Fibroblast of the aortic adventitia (primary cell): ENCODE measurements around the gene STK38. TPM values are rescaled to one million over a fixed set of nuclear protein-coding genes. Genes with fewer than 3 reads are reported as not detected.

Experiments used
- DNase-seq: peaks from one replicate; pipeline ENCODE4 v3.0.0-alpha.2; 2010; ENCODE audit warnings: low read depth
- H3K4me3 ChIP-seq: 2 replicates; pipeline ENCODE4 v1.5.1; 2011; ENCODE audit warnings: low read depth, mild to moderate bottlenecking, control low read depth, low read length, moderate library complexity
- total RNA-seq: library from RNA; depleted of rRNA; stranded (reverse); fragments of >200 nt; gene quantifications from 2 replicates; pipeline ENCODE4 v1.2.3, GENCODE V29; 2012; ENCODE audit warnings: low replicate concordance
- TF ChIP-seq, protein P1 (sequence below): IDR thresholded peaks from 2 replicates; pipeline ENCODE4 v1.5.1; 2011; ENCODE audit warnings: mild to moderate bottlenecking, low read length, control low read depth, inconsistent platforms; ENCODE audit not compliant: insufficient read depth

Gene STK38
- total RNA-seq, 1 donor: 34.3 TPM

DNA sequence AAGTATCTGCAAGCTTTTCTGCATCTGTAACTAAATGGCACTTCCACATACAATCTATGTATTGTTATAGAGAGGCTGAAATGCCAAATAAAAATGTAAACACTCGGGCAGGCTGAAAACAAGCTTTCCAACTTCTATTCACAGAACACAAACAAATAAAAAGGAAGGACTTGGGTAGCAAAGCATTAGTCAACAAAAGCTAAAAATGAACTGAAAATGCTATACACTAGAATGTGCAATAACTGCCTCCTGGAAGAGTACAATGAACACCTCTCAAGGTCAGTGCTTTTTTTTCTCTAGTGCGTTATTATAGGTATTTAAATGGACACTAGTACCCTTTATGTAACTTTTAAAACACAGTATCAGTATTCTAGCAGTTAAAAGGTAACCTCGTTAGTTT is 31.4 kb downstream of the STK38 start:
- no peak overlapping the region for H3K4me3 ChIP-seq
- no peak for DNase-seq
- TF ChIP-seq, protein P1, sequence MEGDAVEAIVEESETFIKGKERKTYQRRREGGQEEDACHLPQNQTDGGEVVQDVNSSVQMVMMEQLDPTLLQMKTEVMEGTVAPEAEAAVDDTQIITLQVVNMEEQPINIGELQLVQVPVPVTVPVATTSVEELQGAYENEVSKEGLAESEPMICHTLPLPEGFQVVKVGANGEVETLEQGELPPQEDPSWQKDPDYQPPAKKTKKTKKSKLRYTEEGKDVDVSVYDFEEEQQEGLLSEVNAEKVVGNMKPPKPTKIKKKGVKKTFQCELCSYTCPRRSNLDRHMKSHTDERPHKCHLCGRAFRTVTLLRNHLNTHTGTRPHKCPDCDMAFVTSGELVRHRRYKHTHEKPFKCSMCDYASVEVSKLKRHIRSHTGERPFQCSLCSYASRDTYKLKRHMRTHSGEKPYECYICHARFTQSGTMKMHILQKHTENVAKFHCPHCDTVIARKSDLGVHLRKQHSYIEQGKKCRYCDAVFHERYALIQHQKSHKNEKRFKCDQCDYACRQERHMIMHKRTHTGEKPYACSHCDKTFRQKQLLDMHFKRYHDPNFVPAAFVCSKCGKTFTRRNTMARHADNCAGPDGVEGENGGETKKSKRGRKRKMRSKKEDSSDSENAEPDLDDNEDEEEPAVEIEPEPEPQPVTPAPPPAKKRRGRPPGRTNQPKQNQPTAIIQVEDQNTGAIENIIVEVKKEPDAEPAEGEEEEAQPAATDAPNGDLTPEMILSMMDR: no peak

- no peak overlapping the region for H3K4me3 ChIP-seq
- DNase-seq: no peak
- TF ChIP-seq, protein P1: no peak
Observed at GRCh38 chr6:36514554-36515456, 32.5 kb downstream of the STK38 start.

- TF ChIP-seq, protein P1: no peak
- no peak overlapping the region for H3K4me3 ChIP-seq
- DNase-seq: no peak
Observed at GRCh38 chr6:36510365-36510764, 36.9 kb downstream of the STK38 start.

DNA sequence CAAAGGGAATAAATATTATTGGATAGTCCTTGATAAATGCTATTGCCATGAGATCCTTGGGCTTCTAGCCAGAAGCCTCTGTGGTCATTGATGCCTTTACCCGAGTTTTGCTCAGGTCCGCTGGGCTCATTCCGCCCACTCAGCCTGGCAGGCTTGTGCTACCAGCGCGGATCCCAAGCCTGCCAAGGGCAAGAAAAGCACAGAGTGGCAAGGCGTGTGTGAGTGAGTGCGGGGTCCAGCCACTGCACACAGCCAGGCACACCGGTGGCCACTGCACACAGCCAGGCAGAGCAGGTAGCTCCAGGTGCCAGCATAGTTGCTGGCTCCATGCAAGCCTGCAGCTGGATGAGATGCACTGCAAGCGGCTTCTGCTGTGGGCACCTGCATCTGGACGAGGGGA is 38.7 kb downstream of the STK38 start:
- no peak overlapping the region for H3K4me3 ChIP-seq
- DNase-seq: no peak
- TF ChIP-seq, protein P1: no peak

- no peak overlapping the region for H3K4me3 ChIP-seq
- no peak for DNase-seq
- TF ChIP-seq, protein P1: no peak
Observed at GRCh38 chr6:36506611-36507010, 40.7 kb downstream of the STK38 start.

DNA sequence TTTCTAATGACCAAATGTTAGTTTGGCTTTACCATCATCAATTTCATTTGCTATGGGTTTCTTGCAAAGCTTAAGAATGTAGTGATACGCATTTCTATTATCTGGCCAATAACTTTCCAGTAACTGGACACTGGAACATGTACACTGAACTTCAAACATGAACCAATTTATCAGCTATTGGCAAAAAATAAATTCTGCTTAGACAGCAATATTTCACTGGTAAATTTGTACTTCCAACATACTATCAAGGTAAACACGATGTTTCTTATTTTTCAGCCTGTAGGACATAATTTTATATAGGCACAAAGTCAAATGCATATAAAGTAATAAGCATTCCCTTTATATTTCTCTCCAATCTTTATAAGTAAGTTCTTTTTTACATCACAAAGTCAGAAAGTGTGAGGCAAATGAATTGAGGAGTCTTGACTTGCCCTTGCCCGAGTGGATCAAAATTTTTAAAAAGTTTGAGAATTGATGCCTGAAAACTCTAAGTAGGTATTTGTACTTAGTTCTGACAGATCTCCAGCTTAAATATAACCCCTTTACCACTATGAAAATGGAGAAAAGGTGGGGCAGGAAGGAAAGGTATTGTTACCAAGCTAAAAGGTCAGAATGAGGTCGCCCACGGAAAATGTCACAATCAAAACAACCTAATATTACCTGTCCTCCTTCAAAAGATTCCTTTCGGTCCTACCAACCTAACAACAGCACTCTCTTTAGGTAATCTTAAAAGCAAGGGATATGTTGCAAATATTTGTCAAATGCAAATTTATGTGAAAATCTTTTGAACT is 41.3 kb downstream of the STK38 start:
- TF ChIP-seq, protein P1: no peak
- DNase-seq: no peak
- H3K4me3 ChIP-seq: no peak overlapping the region
